ENCODE measurements around the gene STIM2.

STIM2 gene

GRCh38 chr4:26952891-26953290 is 92.2 kb downstream of the STIM2 start:
- peaks cover 25% of the 10 kb centered on the region for H3K79me2 ChIP-seq (ENCODE audit: insufficient read depth, low read length)
- no peak overlapping the region for H3K4me2 ChIP-seq (ENCODE audit: insufficient read depth, low read length)
- no peak for TF ChIP-seq CTCF (IDR thresholded peaks at IDR 0.05; ENCODE audit: borderline replicate concordance, extremely low read depth, low read length, poor library complexity, severe bottlenecking)
- no peak for TF ChIP-seq EZH2 (IDR thresholded peaks at IDR 0.05; ENCODE audit: borderline replicate concordance, low read depth, low read length, severe bottlenecking)

GRCh38 chr4:26953366-26953765 is 92.7 kb downstream of the STIM2 start:
- no peaks in the 10 kb centered on the region for H3K4me1 ChIP-seq (ENCODE audit: insufficient read depth, low read length)
- no peak for DNase-seq
- no peak for ATAC-seq (ENCODE audit: insufficient read depth, low read depth)

More at GRCh38 chr4:26952891-26953290, 92.2 kb downstream of the STIM2 start:
- DNase-seq: no peak
- Histone ChIP-seq H2AFZ (ENCODE audit: low read depth, low read length) (no peak overlapping the region), H3K27ac (ENCODE audit: low read length) (no peak overlapping the region), H3K36me3 (ENCODE audit: insufficient read depth, low read length) (no peaks in the 10 kb centered on the region), H3K9me3 (ENCODE audit: insufficient read depth, low read length, severe bottlenecking) (no peaks in the 10 kb centered on the region), H3K4me3 (ENCODE audit: low read depth in 1 of 2, low read length in 2 of 2) (no peak overlapping the region), H3K9ac (ENCODE audit: low read depth, low read length) (no peak overlapping the region), H3K4me1 (ENCODE audit: insufficient read depth, low read length) (no peaks in the 10 kb centered on the region), H4K20me1 (ENCODE audit: insufficient read depth, low read length) (peaks cover 6% of the 10 kb centered on the region; the same call in 1 of the 2 replicates), H3K27me3 (ENCODE audit: insufficient read depth, low read length, poor library complexity) (no peaks in the 10 kb centered on the region)
- ATAC-seq (ENCODE audit: insufficient read depth, low read depth): no peak

GRCh38 chr4:26953770-26954423 is 93.3 kb downstream of the STIM2 start:
- H3K27ac ChIP-seq (ENCODE audit: low read length): no peak overlapping the region
- DNase-seq (no peak), ATAC-seq (ENCODE audit: insufficient read depth, low read depth) (no peak)

More at GRCh38 chr4:26953366-26953765, 92.7 kb downstream of the STIM2 start:
- Histone ChIP-seq H3K9ac (ENCODE audit: low read depth, low read length) (no peak overlapping the region), H3K79me2 (ENCODE audit: insufficient read depth, low read length) (peaks cover 21% of the 10 kb centered on the region), H3K4me2 (ENCODE audit: insufficient read depth, low read length) (no peak overlapping the region), H3K27ac (ENCODE audit: low read length) (no peak overlapping the region), H3K27me3 (ENCODE audit: insufficient read depth, low read length, poor library complexity) (no peaks in the 10 kb centered on the region), H4K20me1 (ENCODE audit: insufficient read depth, low read length) (peaks cover 6% of the 10 kb centered on the region; the same call in 1 of the 2 replicates), H3K4me3 (ENCODE audit: low read depth in 1 of 2, low read length in 2 of 2) (no peak overlapping the region), H3K36me3 (ENCODE audit: insufficient read depth, low read length) (no peaks in the 10 kb centered on the region), H2AFZ (ENCODE audit: low read depth, low read length) (no peak overlapping the region), H3K9me3 (ENCODE audit: insufficient read depth, low read length, severe bottlenecking) (no peaks in the 10 kb centered on the region)
- TF ChIP-seq EZH2 (IDR thresholded peaks at IDR 0.05; ENCODE audit: borderline replicate concordance, low read depth, low read length, severe bottlenecking): no peak
- no peak for TF ChIP-seq CTCF (IDR thresholded peaks at IDR 0.05; ENCODE audit: borderline replicate concordance, extremely low read depth, low read length, poor library complexity, severe bottlenecking)

More at GRCh38 chr4:26953770-26954423, 93.3 kb downstream of the STIM2 start:
- Histone ChIP-seq H3K4me3 (ENCODE audit: low read depth in 1 of 2, low read length in 2 of 2) (no peak overlapping the region), H3K79me2 (ENCODE audit: insufficient read depth, low read length) (peaks cover 21% of the 10 kb centered on the region), H3K9me3 (ENCODE audit: insufficient read depth, low read length, severe bottlenecking) (no peaks in the 10 kb centered on the region), H3K4me1 (ENCODE audit: insufficient read depth, low read length) (no peaks in the 10 kb centered on the region), H3K36me3 (ENCODE audit: insufficient read depth, low read length) (peaks cover 2% of the 10 kb centered on the region), H3K4me2 (ENCODE audit: insufficient read depth, low read length) (no peak overlapping the region), H3K27me3 (ENCODE audit: insufficient read depth, low read length, poor library complexity) (no peaks in the 10 kb centered on the region), H2AFZ (ENCODE audit: low read depth, low read length) (no peak overlapping the region), H4K20me1 (ENCODE audit: insufficient read depth, low read length) (peaks cover 6% of the 10 kb centered on the region; the same call in 1 of the 2 replicates), H3K9ac (ENCODE audit: low read depth, low read length) (no peak overlapping the region)
- TF ChIP-seq CTCF (IDR thresholded peaks at IDR 0.05; ENCODE audit: borderline replicate concordance, extremely low read depth, low read length, poor library complexity, severe bottlenecking) (no peak), EZH2 (IDR thresholded peaks at IDR 0.05; ENCODE audit: borderline replicate concordance, low read depth, low read length, severe bottlenecking) (no peak)

Data from DND-41 (cell line).